ENCODE results near the gene PRKCE.

Gene PRKCE

GRCh38 chr2:45631319-45631718 is 20.2 kb upstream of the PRKCE start:
- DNase-seq: no peak

GRCh38 chr2:45631955-45632354 is 19.5 kb upstream of the PRKCE start:
- DNase-seq: no peak

GRCh38 chr2:45634223-45634622 is 17.3 kb upstream of the PRKCE start:
- DNase-seq: no peak

GRCh38 chr2:45636008-45636407 is 15.5 kb upstream of the PRKCE start:
- DNase-seq: no peak

GRCh38 chr2:45637440-45637839 is 14.0 kb upstream of the PRKCE start:
- no peak for DNase-seq

- DNase-seq: no peak
Observed at GRCh38 chr2:45640576-45640975, 10.9 kb upstream of the PRKCE start.

- no peak for DNase-seq
Observed at GRCh38 chr2:45643095-45643494, 8.4 kb upstream of the PRKCE start.

- DNase-seq: peak in 43 of 56 donors; percentile 13 to 78 (median 43)
Observed at GRCh38 chr2:45643543-45644542, 7.6 kb upstream of the PRKCE start.

- no peak for DNase-seq
Observed at GRCh38 chr2:45646289-45646688, 5.2 kb upstream of the PRKCE start.

GRCh38 chr2:45647356-45647755 is 4.1 kb upstream of the PRKCE start:
- no peak for DNase-seq

GRCh38 chr2:45647986-45648520 is 3.4 kb upstream of the PRKCE start:
- DNase-seq: no peak

GRCh38 chr2:45648636-45649035 is 2.8 kb upstream of the PRKCE start:
- no peak for DNase-seq

- peak in 1 of 56 donors; percentile 32 for DNase-seq
Observed at GRCh38 chr2:45649462-45649857, 2.0 kb upstream of the PRKCE start.

- peak in 50 of 56 donors; percentile 8 to 85 (median 56) for DNase-seq
Observed at GRCh38 chr2:45649858-45650811, 1.3 kb upstream of the PRKCE start.

- peak; percentile 55 to 96 (median 89) for DNase-seq
Observed at GRCh38 chr2:45650851-45651414, 542 bp upstream of the PRKCE start.

- DNase-seq: peak in 31 of 56 donors; percentile 9 to 62 (median 35)
Observed at GRCh38 chr2:45652090-45653031, 886 bp downstream of the PRKCE start.

GRCh38 chr2:45653122-45653913 is 1.8 kb downstream of the PRKCE start:
- DNase-seq: no peak

- DNase-seq: no peak
Observed at GRCh38 chr2:45654250-45654649, 2.8 kb downstream of the PRKCE start.

GRCh38 chr2:45661828-45662227 is 10.4 kb downstream of the PRKCE start:
- DNase-seq: no peak
